HK-2 (cell line): ENCODE measurements around the gene TBL1XR1.
A peak's percentile ranks its signal among the peaks of the same experiment; 100 is the strongest.
"Not testable (repeated sequence)": the region's sequence is repeated elsewhere in the genome, so short reads cannot be mapped to it uniquely, and the experiment has no call there.

Experiments used
- DNase-seq: peaks from one replicate; pipeline ENCODE4 v3.0.0-alpha.2; 2018; ENCODE audit not compliant: unreplicated experiment

Gene TBL1XR1

DNA sequence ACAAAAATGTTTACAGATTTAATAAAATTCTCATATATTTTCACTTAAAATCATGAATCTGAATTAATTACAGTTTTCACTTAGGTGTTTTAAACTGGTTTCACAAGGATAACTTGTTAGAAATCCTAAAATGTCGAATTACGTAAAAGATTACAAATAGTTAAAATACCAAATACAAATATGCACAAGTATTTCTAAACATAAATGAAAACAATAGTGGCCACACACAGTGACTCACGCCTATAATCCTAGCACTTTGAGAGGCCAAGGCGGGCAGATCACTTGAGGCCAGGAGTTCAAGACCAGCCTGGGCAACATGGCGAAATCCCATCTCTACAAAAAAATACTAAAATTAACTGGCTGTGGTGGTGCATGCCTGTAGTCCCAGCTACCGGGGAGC lies 10.9 kb upstream of the TBL1XR1 start:
- DNase-seq: no peak

GRCh38 chr3:177206936-177207335 lies 9.7 kb upstream of the TBL1XR1 start:
- no peak for DNase-seq

GRCh38 chr3:177203689-177204395 lies 6.6 kb upstream of the TBL1XR1 start:
- no peak for DNase-seq

DNA sequence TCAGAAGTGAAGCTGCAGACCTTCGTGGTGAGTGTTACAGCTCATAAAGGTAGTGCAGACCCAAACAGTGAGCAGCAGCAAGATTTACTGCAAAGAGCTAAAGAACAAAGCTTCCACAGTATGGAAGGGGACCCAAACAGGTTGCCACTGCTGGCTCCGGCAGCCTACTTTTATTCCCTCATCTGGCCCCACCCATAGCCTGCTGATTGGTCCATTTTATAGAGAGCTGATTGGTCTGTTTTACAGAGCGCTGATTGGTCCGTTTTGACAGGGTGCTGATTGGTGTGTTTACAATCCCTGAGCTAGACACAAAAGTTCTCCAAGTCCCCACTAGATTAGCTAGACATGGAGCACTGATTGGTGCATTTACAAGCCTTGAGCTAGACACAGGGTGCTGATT lies 5.7 kb upstream of the TBL1XR1 start:
- not testable (repeated sequence) for DNase-seq

DNA sequence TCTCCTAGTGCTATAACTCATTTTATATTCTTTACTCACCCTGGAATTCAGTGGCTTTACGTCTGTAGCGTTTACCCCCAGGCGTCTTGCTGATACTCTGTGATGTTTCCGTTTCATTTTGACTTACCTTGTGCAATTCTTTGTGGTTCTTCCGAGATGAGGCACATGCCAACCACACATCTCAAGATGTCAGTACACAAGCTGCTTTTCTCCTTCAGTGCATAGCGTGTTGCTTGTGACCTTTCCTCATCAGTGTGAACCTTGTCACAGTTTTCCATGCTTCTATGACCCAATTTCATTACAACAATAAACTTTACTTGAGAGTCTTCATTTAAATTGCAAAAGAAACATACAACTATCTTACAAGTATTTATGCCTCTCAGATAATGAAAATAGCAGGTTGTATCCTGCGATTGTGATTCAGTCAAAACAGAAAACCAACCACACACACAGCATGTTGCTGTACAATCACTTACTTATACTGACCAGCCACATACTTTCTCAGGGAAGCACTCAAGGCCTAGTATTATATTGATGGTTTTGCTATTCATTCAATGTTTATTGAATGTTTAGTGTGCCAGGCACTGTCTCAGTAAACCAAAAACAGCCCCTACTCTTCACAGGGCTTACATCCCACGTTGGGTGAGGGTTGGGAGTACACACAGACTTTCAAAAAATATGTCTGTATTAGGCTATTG lies 4.6 kb upstream of the TBL1XR1 start:
- DNase-seq: no peak

GRCh38 chr3:177199206-177199760 lies 2.0 kb upstream of the TBL1XR1 start:
- no peak for DNase-seq

GRCh38 chr3:177197727-177198460 lies 612 bp upstream of the TBL1XR1 start:
- DNase-seq: peak; percentile 78

DNA sequence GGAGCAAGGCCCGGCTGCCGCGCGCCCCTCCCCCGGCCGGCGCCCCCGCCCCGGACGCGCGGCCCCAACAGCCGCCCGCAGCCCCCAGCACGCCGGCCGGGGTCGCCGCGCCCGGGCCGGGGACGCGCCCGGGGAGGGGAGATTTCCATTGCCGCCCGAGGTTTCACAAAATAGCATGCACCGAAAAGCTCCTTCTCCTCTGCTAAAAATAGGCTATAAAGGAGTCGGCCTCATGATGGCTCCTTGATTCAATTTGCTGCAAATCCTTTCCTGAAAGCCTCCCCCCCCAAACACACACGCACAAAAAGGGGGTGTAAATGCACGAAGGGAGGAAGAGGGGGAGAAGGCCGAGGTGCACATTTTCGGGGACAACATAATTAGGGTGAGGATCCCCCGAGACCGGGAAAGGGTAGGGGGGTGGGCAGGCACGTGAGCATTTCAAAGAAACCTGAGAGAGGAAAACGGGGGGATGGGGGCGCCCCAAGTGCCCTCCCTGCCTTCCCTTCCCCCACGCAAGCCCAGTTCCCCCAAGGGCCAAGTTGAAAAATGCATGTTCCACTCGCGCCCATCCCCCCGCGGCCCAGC lies 734 bp downstream of the TBL1XR1 start:
- peak; percentile 50 for DNase-seq

- DNase-seq: no peak
Observed at GRCh38 chr3:177196008-177196455, 1.2 kb downstream of the TBL1XR1 start.

- peak; percentile 29 for DNase-seq
Observed at GRCh38 chr3:177195242-177195991, 1.9 kb downstream of the TBL1XR1 start.

DNA sequence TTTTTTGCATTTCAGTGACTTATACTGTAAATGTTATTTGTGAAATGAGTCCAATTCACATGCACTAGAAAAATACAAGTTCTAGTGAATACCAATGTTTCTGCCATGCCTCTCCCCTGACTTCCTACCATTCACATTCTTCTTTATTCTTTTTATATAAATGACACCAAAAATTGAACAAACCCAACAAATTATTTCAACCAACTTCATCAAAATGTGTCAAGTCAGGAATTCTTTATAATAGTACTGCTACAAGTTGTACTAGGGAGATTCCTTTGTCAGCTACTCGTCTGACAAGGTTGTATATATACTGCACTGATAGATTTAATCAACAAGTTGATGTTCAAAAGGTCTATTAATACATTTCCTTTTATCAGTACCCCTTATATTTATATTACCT lies 3.0 kb downstream of the TBL1XR1 start:
- DNase-seq: no peak

GRCh38 chr3:177193688-177194268 lies 3.5 kb downstream of the TBL1XR1 start:
- DNase-seq: no peak

GRCh38 chr3:177193275-177193674 lies 4.0 kb downstream of the TBL1XR1 start:
- DNase-seq: not testable (repeated sequence)

- no peak for DNase-seq
Observed at GRCh38 chr3:177190756-177191681, 6.3 kb downstream of the TBL1XR1 start.

DNA sequence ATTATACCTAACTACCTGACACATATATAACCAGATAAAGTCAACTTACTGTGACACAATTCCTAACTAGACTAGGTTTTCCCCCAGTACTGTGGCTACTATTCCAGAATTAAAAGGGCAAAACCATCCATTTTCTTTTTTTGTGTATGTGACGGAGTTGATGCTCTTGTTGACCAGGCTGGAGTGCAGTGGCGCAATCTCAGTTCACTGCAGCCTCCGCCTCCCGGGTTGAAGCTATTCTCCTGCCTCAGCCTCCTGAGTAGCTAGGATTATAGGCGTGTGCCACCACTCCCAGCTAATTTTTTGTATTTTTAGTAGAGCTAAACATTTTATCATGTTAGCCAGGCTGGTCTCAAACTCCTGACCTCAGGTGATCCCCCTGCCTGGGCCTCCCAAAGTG lies 7.1 kb downstream of the TBL1XR1 start:
- not testable (repeated sequence) for DNase-seq

- not testable (repeated sequence) for DNase-seq
Observed at GRCh38 chr3:177188325-177188724, 9.0 kb downstream of the TBL1XR1 start.

DNA sequence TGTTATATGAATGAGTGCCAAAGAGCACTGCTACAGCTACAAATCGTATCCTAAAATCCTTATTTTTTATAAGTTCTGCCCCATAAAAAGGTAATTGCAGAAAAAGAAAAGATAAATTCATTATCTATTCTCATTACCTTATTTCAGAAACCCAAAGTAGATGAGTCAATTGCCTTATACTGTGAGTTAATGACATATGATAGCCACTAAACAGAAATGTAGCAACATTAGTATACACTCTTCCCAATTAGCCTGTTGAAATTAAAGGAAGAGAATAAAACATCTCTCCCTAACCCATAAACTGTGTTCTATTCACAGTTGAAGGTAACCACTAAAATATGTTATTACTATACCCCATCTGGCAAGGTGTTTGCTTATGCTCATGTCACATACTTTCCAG lies 11.0 kb downstream of the TBL1XR1 start:
- no peak for DNase-seq

- DNase-seq: no peak
Observed at GRCh38 chr3:177185035-177185574, 12.2 kb downstream of the TBL1XR1 start.

DNA sequence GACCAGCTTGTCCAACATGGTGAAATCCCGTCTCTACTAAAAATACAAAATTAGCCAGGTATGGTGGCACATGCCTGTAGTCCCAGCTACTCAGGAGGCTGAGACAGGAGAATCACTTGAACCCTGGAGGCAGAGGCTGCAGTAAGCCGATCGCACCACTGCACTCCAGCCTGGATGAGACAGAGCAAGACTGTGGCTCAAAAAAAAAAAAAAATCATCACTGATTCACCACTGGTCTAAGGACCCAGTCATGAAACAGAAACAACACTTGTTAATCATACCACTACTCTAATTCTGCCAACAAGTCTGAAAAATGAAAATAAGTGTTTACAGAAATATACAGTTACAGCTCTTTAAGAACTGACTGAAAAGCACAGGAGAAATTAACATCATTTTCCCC lies 12.7 kb downstream of the TBL1XR1 start:
- DNase-seq: not testable (repeated sequence)
